ENCODE data around the gene TXNDC2.

Gene TXNDC2

GRCh38 chr18:9931678-9932077 lies 45.9 kb downstream of the TXNDC2 start:
- no peak for DNase-seq (ENCODE audit: low read depth in 2 of 2)

GRCh38 chr18:9933865-9934264 lies 48.1 kb downstream of the TXNDC2 start:
- DNase-seq (ENCODE audit: low read depth in 2 of 2), result no peak

- DNase-seq (ENCODE audit: low read depth in 2 of 2), result no peak
Observed at GRCh38 chr18:9934274-9934673, 48.5 kb downstream of the TXNDC2 start.

Data from stimulated activated CD8-positive, alpha-beta memory T cell treated with anti-CD3 and anti-CD28 coated beads, Interleukin-15, amount 100 ng/mL, for 4 hours (primary cell).